GM12872 (cell line): ENCODE data around the gene MAPT.

Experiments used
- CTCF ChIP-seq: IDR thresholded peaks from 3 replicates; pipeline ENCODE4 v1.5.1; 2011; ENCODE audit warnings: low read depth, mild to moderate bottlenecking, low read length, moderate library complexity; ENCODE audit not compliant: insufficient read depth

The MAPT gene

GRCh38 chr17:45976391-45976754 is 82.0 kb downstream of the MAPT start:
- no peak for TF ChIP-seq CTCF

GRCh38 chr17:45976755-45977505 is 82.6 kb downstream of the MAPT start:
- no peak for TF ChIP-seq CTCF

GRCh38 chr17:45977506-45977824 is 83.1 kb downstream of the MAPT start:
- TF ChIP-seq CTCF, result no peak

GRCh38 chr17:45977976-45978626 is 83.7 kb downstream of the MAPT start:
- TF ChIP-seq CTCF, result no peak

- no peak for TF ChIP-seq CTCF
Measured at GRCh38 chr17:45979137-45979536, 84.8 kb downstream of the MAPT start.

- TF ChIP-seq CTCF, result no peak
Measured at GRCh38 chr17:45980855-45981254, 86.5 kb downstream of the MAPT start.

GRCh38 chr17:45981306-45981705 is 87.0 kb downstream of the MAPT start:
- TF ChIP-seq CTCF, result no peak
